GM21528 (cell line): Measurements from ENCODE around the gene HIGD1C.
"Not testable (repeated sequence)": the region's sequence is repeated elsewhere in the genome, so short reads cannot be mapped to it uniquely, and the experiment has no call there.

Experiments
- ATAC-seq: cut with Tn5 transposase; IDR thresholded peaks from one replicate; pipeline ENCODE4 v1.9.1; 2021; ENCODE audit warnings: mild to moderate bottlenecking, moderate library complexity; ENCODE audit not compliant: unreplicated experiment, low FRiP score

Gene HIGD1C

GRCh38 chr12:50932787-50933280 lies 19.5 kb upstream of the HIGD1C start:
- ATAC-seq, result no peak

DNA sequence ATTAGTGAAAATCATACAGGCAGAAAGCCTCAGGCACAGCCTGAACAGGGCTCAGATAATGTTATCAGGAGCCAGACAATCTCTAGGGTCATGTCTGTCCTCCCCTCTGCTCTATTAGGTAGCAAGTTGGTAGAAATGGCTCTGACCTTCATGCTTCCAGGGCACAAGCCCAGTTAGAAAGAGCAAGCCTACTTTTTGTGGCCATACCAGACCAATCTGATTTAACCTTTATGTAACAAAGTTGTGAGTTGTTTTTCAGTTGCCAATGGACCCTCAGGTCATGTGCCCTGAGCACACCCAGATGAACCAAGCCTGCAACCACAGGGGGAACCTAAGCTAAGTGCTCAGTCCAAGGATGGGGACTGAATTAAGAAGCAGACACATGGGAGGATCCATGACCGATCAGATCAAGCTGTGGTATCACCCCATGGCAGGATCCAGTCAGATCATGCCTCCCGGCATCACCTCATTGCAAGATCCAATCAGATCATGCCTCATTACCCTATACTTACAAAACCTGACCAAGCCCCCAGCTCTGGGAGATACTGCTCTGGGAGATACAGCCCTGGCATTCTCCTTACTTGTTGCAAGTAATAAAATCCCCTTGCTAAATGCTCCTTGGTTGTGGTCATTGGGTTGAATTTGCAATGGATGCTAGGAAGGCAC lies 18.8 kb upstream of the HIGD1C start:
- no peak for ATAC-seq

DNA sequence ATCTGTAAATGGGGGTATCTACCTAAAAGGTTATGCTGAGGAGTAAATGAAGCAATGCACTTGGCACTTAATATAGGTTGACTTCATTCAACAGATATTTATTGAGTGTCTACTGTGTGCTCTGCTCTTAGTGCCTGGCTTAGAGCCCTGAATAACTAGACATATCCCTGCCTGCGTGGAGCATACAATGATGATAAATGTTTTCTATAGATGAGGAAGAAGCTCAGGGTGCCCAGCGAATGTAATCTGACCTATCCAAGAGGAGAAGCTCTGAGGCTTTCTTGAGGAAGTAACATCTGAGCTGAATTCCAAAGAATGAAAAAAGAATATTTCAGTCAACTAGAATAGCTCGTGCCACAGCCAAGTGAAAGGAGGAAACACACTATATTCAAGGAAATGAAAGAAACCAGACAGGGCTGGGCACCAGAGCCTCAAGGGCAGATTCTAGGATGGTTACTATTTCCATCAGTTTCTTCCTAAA lies 17.9 kb upstream of the HIGD1C start:
- ATAC-seq, result no peak

DNA sequence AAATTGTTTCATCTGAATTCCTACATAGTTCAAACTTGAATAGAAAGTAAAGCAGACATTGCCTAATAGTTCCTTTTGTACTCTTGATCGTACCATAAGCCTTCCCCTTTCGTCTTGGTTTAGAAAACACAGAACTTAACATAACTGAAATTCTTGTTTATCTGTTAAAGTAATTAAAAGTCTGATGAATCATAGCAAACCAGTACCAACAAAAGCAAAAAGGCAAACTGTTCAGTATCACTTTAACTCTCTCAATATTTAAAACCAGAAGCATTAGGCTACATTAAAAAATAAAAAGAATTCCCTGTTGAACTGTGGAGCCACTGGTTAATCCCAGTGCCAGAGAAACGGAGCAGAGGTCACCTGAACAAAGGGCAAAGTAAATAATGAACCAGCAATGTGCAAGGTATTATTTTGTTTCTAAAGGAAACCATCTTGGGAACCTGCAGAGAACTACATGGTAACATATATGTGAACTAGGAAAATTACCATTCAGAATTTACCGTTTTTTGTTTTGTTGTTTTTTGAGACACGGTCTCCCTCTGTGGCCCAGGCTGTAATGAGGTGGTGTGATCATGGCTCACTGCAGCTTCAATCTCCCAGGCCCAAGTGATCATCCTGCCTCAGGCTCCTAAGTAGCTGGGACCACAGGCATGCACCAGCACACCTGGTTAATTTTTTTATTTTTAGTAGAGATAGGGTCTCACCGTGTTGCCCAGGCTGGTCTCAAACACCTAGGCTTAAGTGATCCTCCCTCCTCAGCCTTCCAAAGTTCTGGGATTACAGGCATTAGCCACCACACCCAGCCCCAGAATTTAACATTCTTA lies 17.1 kb upstream of the HIGD1C start:
- no peak for ATAC-seq

DNA sequence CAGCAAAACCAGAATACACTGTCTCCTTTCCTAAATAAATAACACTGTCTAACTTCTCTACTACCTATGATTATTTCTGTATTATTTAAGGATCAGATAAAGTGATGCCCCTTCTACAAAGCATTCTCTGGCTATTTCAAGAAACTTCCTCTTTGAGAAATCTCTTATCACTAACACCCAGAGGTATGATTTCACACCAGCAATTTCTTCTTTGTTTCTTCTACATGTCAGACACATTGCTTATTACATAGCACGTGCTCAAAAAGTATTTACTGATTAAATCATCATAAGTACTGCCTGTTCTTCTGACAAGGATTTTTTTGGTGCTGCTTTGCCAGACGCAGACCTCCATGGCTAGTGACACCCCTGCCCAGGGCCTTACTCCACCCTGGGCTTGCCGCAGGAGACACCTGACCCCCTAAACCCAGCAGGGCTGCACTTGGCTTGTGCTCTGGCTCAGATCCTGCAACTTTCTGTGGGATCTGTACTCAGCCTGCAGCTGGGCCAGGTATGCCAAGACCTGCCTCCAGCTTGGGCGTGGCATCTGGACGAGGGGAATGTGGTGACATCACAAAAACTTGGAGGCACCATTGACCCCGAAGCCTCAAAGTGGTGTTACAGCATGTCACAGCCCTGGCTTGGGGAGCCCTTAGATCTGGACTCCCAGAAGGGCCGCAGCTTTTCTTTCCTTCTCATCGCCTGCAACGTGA lies 15.4 kb upstream of the HIGD1C start:
- ATAC-seq, result no peak

DNA sequence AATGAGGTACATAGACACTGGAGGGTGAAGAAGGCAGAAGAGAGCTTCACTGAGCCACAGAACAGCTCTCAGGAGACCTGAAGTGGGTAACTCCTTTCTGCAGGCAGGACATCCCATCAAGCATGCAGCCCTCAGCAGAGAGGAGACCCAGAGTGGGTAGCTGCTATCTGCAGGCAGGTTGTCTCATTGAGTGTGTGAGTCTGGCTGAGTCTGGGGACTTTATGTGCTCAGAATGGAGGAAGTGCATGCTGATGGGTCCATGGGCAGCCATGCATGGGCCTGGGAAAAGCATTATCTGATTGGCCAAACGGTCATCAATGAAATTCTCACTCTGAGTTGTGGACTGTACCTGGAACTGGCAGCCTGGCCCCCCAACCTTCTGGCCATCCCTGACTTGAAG lies 14.7 kb upstream of the HIGD1C start:
- ATAC-seq, result no peak

DNA sequence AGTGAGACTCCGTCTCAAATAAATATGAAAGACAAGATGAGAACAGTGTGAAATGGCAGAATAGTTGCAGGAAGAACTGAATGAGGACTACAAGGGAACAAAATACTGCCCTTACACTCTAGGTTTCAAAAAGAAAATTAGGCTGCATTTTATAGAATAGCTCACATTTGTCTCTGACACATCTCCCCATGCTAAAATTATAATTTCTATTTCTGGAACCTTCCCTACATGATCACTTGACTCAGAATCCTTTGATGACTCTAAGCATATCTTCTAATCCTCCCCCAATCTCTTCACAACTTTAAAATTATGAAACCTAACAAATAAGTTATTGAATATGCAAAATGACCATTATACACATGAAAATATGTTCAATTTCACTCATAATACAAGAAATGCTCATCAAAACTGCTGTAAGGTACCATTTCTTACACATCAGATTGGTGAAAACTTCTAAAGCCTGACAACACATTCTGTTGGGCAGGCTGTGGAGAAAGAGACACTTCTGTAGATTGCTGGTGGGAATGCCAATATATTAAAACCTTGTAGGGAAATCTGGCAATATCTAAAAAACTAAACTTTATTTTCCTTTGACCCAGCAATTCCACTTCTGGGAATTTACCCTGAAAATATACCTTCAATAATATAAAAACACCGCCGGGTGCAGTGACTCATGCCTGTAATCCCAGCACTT lies 4.3 kb upstream of the HIGD1C start:
- no peak for ATAC-seq

DNA sequence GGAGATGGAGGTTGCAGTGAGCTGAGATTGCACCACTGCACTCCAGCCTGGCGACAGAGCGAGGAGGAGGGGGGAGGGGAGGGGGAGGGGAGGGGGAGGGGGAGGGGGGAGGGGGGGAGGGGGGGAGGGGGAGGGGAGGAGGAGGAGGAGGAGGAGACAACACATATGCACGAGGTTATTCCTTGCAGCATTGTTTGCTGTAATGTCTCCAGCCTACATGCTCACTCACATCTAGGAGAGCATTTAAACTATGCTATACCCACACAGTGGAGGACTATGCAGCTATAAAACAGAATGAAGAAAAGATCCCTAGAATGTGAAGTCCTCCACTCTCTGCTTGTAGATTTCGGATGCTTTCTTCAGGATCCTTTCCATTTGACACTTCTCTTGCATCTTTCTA lies 3.5 kb upstream of the HIGD1C start:
- ATAC-seq, result no peak

DNA sequence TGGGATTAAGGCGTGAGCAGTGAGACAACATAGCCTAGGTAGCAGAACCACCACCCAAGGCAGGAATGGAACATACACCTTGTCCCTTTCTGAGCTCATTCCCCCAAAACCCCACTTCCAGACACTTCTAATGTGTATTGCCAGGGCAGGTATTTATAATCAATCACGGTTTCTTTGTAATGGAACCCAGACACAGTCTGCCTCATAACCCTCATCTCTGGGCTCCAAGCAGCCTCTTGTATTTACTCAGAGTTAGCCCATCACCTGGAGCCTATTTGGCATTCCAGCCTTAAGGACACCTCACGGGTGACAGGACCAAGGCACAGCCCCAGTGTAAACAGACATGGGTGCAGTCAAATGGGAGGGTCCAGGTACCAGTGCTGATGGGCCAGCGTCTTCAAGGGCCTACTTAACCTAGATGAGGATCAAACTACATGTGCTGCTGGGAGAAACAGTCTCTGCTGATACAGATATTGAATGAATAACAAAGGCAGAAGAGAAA lies 2.5 kb upstream of the HIGD1C start:
- ATAC-seq, result no peak

- no peak for ATAC-seq
These were observed 1.2 kb upstream of the HIGD1C start for GRCh38 chr12:50951112-50951511.

DNA sequence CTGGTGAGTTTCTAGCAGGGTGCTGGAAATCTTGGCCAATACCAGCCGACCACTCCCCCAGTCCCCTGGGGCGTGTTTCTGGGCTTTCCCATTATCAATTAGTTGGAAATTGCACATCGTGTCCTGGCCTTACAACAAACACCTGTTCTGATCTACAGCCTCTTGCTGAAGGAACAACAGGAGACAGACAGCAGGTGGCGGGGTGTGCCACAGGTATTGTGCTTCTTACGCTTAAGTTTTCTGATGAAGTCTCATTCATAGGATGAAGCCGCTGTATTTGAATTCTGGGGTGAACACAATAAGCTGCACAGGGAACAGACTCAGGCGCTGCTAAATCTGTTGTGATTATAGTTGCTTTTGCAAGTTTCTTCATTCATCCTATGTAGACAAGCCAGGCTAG lies 703 bp downstream of the HIGD1C start:
- no peak for ATAC-seq

DNA sequence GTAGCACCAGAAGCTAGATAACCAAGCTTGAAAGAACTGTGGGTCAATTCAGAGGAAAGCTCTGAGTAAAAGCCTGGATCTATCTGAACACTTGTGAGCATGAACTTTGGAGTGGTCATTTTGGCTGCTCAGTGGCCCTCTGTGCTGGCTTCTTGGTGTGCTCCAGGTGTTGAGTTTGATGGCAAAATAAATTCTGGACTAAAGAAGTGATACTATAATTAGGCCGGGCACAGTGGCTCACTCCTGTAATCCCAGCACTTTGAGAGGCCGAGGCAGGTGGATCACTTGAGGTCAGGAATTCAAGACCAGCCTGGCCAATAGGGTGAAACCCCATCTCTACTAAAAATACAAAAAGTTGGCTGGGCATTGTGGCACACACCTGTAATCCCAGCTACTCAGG lies 2.4 kb downstream of the HIGD1C start:
- not testable (repeated sequence) for ATAC-seq

- ATAC-seq, result no peak
These were observed 2.9 kb downstream of the HIGD1C start for GRCh38 chr12:50955288-50955687.

DNA sequence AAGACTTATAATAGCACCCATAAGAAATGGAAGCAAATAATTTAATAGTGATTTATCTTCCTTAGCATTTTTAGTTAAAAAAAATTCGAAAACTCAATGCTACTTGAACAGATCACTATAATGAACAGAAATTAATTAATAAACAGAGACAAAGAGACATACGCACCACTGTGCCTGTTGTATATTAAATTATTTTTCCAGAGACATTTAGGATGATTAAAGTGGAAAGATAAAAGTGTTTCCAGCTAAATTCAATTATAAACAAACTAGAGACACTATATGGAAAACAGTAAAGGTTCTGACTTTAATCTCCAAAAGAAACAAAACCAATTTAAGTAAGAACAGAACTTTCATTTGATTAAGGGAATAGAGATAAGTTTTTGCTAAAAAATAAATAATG lies 3.4 kb downstream of the HIGD1C start:
- no peak for ATAC-seq

- no peak for ATAC-seq
These were observed 7.8 kb downstream of the HIGD1C start for GRCh38 chr12:50960130-50960529.

DNA sequence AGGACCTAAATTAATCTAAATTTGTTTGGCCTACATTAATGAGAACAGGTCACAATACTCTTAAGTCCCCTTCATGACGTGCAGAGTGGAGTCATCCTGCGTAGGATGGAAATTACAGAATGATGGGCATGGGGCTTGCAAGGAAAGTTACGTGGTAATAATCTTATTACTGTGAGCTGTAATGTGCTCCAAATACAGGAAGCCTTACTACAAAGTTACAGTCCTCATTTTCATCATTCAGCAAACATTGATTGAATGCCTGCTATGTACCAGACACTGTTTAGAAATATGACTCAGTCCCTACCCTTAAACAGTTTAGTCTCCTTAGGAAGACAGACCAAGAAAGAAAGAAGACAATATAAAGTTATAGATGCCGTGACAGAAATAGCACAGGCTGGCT lies 9.4 kb downstream of the HIGD1C start:
- no peak for ATAC-seq

- no peak for ATAC-seq
These were observed 12.1 kb downstream of the HIGD1C start for GRCh38 chr12:50964432-50964831.

GRCh38 chr12:50971946-50972345 lies 19.6 kb downstream of the HIGD1C start:
- no peak for ATAC-seq

- ATAC-seq, result peak; percentile 71
These were observed 27.2 kb downstream of the HIGD1C start for GRCh38 chr12:50979369-50980052.

DNA sequence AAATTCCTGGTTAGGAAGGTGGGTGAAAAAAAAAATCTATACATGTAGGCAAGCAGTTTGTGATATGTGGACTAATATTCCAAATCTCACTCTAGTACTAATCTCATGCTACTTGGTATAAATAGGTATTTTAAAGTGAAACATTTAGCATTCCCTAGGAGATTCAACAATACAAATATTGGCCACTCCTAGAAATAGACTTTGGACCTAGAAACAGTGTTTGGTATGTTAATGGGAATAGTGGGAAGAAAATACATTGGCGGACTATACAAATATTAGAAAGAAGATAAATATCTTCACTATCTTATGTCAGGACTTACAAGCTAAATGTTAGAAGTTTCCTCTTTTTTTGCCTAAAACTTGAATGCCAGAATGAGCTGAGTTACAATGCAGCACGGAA lies 28.2 kb downstream of the HIGD1C start:
- ATAC-seq, result no peak
